ENCODE data around the gene ATP2A3.

Gene ATP2A3

DNA sequence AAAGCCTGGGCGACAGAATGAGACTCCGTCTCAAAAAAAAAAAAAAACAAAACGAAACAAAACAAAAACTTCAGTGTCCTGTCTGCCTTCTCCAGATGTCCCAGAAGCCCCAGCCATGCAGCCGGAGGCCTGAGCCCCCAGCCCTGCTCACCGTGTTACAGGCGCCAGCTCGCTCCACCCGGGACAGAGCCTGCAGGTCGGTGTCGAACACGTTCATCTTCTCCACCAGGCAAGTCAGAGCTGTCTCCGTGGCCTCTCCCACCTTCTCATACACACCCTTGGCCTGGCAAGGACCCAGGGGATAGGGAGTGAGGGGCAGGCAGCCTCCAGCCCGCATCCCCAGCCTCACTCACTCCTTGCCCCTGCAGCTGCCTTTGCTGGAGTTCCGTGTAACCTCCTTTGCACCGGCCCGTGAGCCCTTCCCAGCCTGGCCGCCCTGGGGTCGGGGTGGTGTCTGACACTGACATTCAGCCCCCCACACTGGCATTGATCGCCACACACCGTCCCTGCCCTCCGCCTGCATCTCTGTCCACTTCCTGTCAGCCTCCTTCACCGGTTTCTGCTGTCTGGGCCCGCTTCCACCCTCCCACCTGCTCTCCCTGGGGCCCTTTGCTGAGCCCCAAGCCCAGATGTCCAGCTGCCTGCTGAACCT lies 20.9 kb downstream of the ATP2A3 start:
- Histone ChIP-seq H3K27ac (ENCODE audit: low read length) (no peak overlapping the region), H3K9ac (ENCODE audit: low read length in 2 of 2) (no peak overlapping the region), H3K4me1 (ENCODE audit: control insufficient read depth, insufficient read depth, low read length) (peaks cover 11% of the 10 kb centered on the region), H3K27me3 (ENCODE audit: control insufficient read depth in 1 of 2, insufficient read depth in 2 of 2, low read length in 2 of 2) (no peaks in the 10 kb centered on the region), H3K36me3 (ENCODE audit: control insufficient read depth in 2 of 2, insufficient read depth in 2 of 2, low read length in 2 of 2) (no peaks in the 10 kb centered on the region), H3K9me3 (ENCODE audit: control insufficient read depth in 2 of 2, low read length in 2 of 2) (no peaks in the 10 kb centered on the region), H3K4me3 (ENCODE audit: low read length in 2 of 2) (no peak overlapping the region)

DNA sequence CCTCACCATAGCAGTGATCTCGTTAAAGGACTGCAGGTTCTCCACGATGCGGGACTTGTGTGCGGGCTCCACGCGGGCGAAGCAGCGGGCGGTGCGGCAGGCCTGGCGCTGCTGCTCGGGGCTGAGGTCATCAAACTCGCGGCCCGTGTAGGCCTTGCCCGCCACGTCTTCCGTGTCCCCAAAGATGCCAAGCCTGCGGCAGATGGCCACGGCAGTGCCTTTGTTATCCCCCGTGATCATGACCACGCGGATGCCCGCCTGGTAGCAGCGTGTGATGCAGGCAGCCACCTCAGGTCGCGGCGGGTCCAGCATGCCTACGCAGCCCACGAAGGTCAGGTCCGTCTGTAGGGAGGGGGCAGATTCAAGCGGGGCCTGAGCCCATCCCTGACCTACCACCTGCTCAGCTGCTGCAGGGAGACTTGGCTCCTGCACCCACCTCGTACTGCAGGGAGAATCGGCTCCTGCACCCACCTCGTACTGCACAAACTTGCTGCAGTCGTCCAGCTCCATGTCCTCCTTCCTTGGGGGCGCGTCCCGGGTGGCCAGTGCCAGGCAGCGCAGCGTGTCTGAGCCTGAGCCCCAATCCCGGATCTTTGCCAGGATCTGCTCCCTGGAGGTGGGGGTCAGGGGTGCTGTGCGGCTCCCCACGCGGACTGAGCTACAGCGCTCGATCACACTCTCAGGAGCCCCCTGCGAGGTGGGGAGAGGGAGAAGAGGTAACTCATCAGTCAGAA lies 23.1 kb downstream of the ATP2A3 start:
- Histone ChIP-seq H3K4me3 (ENCODE audit: low read length in 2 of 2) (no peak overlapping the region), H3K36me3 (ENCODE audit: control insufficient read depth in 2 of 2, insufficient read depth in 2 of 2, low read length in 2 of 2) (peaks cover 4 to 6% of the 10 kb centered on the region in 2 donors), H3K4me1 (ENCODE audit: control insufficient read depth, insufficient read depth, low read length) (peaks cover 11% of the 10 kb centered on the region), H3K9me3 (ENCODE audit: control insufficient read depth in 2 of 2, low read length in 2 of 2) (no peaks in the 10 kb centered on the region), H3K9ac (ENCODE audit: low read length in 2 of 2) (no peak overlapping the region), H3K27ac (ENCODE audit: low read length) (no peak overlapping the region), H3K27me3 (ENCODE audit: control insufficient read depth in 1 of 2, insufficient read depth in 2 of 2, low read length in 2 of 2) (no peaks in the 10 kb centered on the region)

DNA sequence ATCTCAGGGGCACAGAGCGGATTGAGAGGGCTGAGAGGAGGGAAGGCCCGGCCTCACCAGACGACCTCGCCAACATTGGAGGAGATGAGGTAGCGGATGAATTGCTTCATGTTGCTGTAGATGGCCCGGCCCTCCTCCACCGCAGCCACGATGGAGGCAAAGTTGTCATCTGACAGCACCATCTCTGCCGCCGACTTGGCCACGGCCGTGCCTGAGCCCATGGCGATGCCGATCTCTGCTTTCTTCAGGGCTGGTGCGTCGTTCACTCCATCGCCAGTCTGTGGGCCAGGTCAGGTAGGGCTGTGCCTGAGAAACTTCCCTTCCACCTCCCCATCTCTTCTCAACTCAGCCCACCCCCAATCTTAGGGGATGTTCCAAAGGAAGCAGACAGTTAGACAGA lies 26.9 kb downstream of the ATP2A3 start:
- H3K36me3 ChIP-seq (ENCODE audit: control insufficient read depth in 2 of 2, insufficient read depth in 2 of 2, low read length in 2 of 2): peaks cover 4 to 6% of the 10 kb centered on the region in 2 donors
- H3K9me3 ChIP-seq (ENCODE audit: control insufficient read depth in 2 of 2, low read length in 2 of 2): no peaks in the 10 kb centered on the region

DNA sequence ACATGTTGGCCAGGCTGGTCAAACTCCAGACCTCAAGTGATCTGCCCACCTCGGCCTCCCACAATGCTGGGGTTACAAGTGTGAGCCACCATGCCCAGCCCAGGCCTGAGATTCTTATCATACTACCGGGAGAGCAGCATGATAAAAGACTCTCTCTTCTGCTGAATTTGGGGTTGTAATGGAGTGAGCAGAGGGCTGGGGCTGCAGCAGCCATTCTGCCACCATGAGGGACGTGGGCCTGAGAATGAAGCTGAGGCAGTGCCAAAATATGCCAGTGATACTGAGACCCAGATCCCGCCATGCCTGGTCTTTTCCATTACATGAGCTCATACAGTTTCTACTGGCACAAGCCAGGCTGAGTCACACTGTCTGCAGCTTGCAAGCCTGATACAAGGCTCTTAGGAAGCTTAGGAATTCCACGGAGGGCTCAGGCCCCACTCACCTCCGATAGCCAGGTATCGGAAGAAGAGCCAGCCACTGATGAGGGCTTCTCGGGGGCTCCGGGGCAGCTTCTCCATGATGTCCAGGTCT lies 28.3 kb downstream of the ATP2A3 start:
- Histone ChIP-seq H3K4me1 (ENCODE audit: control insufficient read depth, insufficient read depth, low read length) (peaks cover 3% of the 10 kb centered on the region), H3K9ac (ENCODE audit: low read length in 2 of 2) (no peak overlapping the region), H3K27ac (ENCODE audit: low read length) (no peak overlapping the region), H3K4me3 (ENCODE audit: low read length in 2 of 2) (no peak overlapping the region), H3K9me3 (ENCODE audit: control insufficient read depth in 2 of 2, low read length in 2 of 2) (no peaks in the 10 kb centered on the region), H3K27me3 (ENCODE audit: control insufficient read depth in 1 of 2, insufficient read depth in 2 of 2, low read length in 2 of 2) (no peaks in the 10 kb centered on the region), H3K36me3 (ENCODE audit: control insufficient read depth in 2 of 2, insufficient read depth in 2 of 2, low read length in 2 of 2) (peaks cover 4 to 6% of the 10 kb centered on the region in 2 donors)

More for the DNA sequence above, 26.9 kb downstream of the ATP2A3 start:
- H3K9ac ChIP-seq (ENCODE audit: low read length in 2 of 2): no peak overlapping the region
- H3K4me1 ChIP-seq (ENCODE audit: control insufficient read depth, insufficient read depth, low read length): peaks cover 3% of the 10 kb centered on the region
- H3K27me3 ChIP-seq (ENCODE audit: control insufficient read depth in 1 of 2, insufficient read depth in 2 of 2, low read length in 2 of 2): no peaks in the 10 kb centered on the region
- H3K27ac ChIP-seq (ENCODE audit: low read length): no peak overlapping the region
- no peak overlapping the region for H3K4me3 ChIP-seq (ENCODE audit: low read length in 2 of 2)

DNA sequence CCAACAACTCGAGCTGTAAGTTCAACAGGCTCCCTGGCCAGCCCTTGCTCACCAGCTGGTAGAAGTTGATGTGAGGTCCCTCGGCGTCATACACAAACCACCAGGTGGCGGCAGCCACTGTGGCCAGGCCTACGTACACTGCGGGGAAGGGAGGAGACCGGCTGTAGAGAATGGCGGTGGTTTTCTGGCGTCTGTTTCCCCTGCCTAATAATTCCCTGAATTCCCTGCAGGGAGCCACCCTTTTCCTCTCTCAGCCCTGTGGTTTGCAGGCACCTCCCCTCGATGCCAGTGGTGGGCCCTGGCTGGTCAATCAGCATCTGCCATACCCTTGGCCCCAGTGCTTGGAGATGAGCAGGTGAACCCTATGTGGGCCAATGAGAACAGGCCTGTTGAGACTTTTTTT lies 29.1 kb downstream of the ATP2A3 start:
- Histone ChIP-seq H3K36me3 (ENCODE audit: control insufficient read depth in 2 of 2, insufficient read depth in 2 of 2, low read length in 2 of 2) (peaks cover 4 to 6% of the 10 kb centered on the region in 2 donors), H3K9me3 (ENCODE audit: control insufficient read depth in 2 of 2, low read length in 2 of 2) (no peaks in the 10 kb centered on the region), H3K9ac (ENCODE audit: low read length in 2 of 2) (no peak overlapping the region), H3K4me1 (ENCODE audit: control insufficient read depth, insufficient read depth, low read length) (peaks cover 3% of the 10 kb centered on the region), H3K4me3 (ENCODE audit: low read length in 2 of 2) (no peak overlapping the region), H3K27ac (ENCODE audit: low read length) (no peak overlapping the region), H3K27me3 (ENCODE audit: control insufficient read depth in 1 of 2, insufficient read depth in 2 of 2, low read length in 2 of 2) (no peaks in the 10 kb centered on the region)

DNA sequence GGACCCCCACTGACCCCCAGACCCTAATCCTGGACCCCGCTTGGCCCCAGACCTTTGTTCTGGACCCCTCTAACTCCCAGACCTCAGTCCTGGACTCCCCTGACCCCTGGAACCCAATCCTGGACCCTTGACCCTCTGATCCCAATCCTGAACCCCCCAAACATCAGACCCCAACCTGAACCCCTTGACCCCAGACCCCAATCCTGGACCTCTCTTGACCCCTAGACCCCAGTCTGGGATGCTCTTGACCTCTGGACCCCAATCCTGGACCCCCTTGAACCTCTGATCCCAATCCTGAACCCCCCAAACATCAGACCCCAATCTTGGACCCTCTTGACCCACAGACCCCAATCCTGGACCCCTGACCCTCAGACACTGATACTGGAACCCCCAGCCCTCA lies 34.5 kb downstream of the ATP2A3 start:
- Histone ChIP-seq H3K27me3 (ENCODE audit: control insufficient read depth in 1 of 2, insufficient read depth in 2 of 2, low read length in 2 of 2) (no peaks in the 10 kb centered on the region), H3K4me1 (ENCODE audit: control insufficient read depth, insufficient read depth, low read length) (peaks cover 2% of the 10 kb centered on the region), H3K4me3 (ENCODE audit: low read length in 2 of 2) (no peak overlapping the region), H3K9me3 (ENCODE audit: control insufficient read depth in 2 of 2, low read length in 2 of 2) (no peaks in the 10 kb centered on the region), H3K27ac (ENCODE audit: low read length) (no peak overlapping the region), H3K36me3 (ENCODE audit: control insufficient read depth in 2 of 2, insufficient read depth in 2 of 2, low read length in 2 of 2) (peaks cover 0 to 2% of the 10 kb centered on the region in 2 donors), H3K9ac (ENCODE audit: low read length in 2 of 2) (no peak overlapping the region)

DNA sequence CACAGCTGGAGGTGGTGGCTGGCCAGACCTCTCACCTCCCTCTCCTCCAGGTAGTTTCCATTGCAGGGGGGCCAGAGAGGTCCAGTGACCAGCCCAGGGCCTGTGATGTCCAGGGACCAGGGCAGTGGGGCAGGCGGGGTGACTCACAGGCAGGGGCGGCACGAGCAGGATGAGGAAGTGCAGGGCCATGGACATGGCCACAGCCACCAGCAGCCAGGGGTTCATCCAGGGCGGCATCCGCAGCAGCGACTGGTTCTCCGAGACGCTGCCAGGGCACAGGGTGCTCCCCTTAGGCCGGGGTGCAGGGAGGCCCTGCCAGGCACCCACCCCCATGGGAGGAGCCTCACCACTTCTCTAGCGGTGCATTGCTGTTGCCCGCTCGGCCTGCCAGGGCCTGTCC lies 35.1 kb downstream of the ATP2A3 start:
- no peak overlapping the region for H3K4me3 ChIP-seq (ENCODE audit: low read length in 2 of 2)
- no peak overlapping the region for H3K27ac ChIP-seq (ENCODE audit: low read length)
- no peak overlapping the region for H3K9ac ChIP-seq (ENCODE audit: low read length in 2 of 2)
- H3K36me3 ChIP-seq (ENCODE audit: control insufficient read depth in 2 of 2, insufficient read depth in 2 of 2, low read length in 2 of 2): peaks cover 0 to 2% of the 10 kb centered on the region in 2 donors
- H3K9me3 ChIP-seq (ENCODE audit: control insufficient read depth in 2 of 2, low read length in 2 of 2): no peaks in the 10 kb centered on the region
- peaks cover 2% of the 10 kb centered on the region for H3K4me1 ChIP-seq (ENCODE audit: control insufficient read depth, insufficient read depth, low read length)
- no peaks in the 10 kb centered on the region for H3K27me3 ChIP-seq (ENCODE audit: control insufficient read depth in 1 of 2, insufficient read depth in 2 of 2, low read length in 2 of 2)

DNA sequence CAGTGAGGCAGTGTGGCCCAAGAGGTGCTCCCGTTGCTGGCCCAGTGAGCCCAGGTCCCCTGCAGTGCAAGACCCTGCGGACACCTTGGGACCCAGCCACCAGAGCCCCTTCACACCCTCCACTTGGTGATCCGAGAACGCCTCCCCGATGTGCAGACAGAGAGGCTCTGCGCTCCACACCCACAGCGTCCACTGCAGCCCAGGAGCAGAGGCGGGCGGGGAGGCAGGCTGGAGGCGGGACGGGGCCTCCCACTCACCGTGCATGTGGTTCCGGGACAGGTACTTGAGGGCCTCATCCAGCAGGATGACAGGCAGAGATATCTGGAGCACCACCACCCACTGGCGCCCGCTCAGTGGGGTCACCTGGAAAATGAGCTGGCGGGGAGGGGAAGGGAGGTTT lies 35.8 kb downstream of the ATP2A3 start:
- Histone ChIP-seq H3K27me3 (ENCODE audit: control insufficient read depth in 1 of 2, insufficient read depth in 2 of 2, low read length in 2 of 2) (no peaks in the 10 kb centered on the region), H3K4me3 (ENCODE audit: low read length in 2 of 2) (no peak overlapping the region), H3K4me1 (ENCODE audit: control insufficient read depth, insufficient read depth, low read length) (peaks cover 3% of the 10 kb centered on the region), H3K36me3 (ENCODE audit: control insufficient read depth in 2 of 2, insufficient read depth in 2 of 2, low read length in 2 of 2) (peaks cover 0 to 2% of the 10 kb centered on the region in 2 donors), H3K9ac (ENCODE audit: low read length in 2 of 2) (no peak overlapping the region), H3K27ac (ENCODE audit: low read length) (no peak overlapping the region), H3K9me3 (ENCODE audit: control insufficient read depth in 2 of 2, low read length in 2 of 2) (no peaks in the 10 kb centered on the region)

DNA sequence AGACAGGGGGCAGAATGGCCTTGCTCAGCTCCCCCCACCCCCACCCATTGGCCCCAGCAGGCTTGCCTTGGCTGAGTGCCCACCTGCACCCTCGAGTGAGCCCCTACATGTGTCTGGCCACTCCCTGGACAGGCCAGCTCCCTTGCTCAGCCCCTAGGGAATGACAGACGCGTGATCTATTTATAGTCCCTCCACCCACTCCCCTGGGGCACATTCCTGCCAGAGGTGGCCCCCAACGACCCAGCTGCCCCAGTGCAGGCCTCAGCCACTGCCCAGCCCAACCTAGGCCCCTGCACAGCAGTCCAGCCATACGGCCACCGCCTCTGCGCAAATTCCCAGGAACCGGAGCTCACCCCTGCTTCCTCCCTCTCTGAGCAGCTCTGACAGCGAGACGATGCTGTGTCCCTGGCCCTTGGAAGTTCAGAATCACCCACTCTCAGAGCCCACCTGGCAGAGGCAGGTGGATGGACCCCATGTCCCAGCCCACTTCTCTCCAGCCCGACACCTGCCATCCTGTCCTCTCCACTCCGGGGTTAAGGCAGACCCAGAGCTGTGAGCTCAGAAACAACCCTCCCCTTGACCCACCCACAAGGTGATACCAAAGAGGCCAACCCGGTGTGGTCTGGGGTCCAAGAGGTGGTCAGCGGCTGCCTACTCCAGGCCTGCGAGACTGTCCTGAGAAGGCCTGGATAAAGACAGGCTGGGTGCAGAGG lies 36.5 kb downstream of the ATP2A3 start:
- no peak overlapping the region for H3K4me3 ChIP-seq (ENCODE audit: low read length in 2 of 2)
- H3K36me3 ChIP-seq (ENCODE audit: control insufficient read depth in 2 of 2, insufficient read depth in 2 of 2, low read length in 2 of 2): peaks cover 0 to 2% of the 10 kb centered on the region in 2 donors
- no peak overlapping the region for H3K27ac ChIP-seq (ENCODE audit: low read length)
- H3K9me3 ChIP-seq (ENCODE audit: control insufficient read depth in 2 of 2, low read length in 2 of 2): no peaks in the 10 kb centered on the region
- peaks cover 3% of the 10 kb centered on the region for H3K4me1 ChIP-seq (ENCODE audit: control insufficient read depth, insufficient read depth, low read length)
- no peak overlapping the region for H3K9ac ChIP-seq (ENCODE audit: low read length in 2 of 2)
- H3K27me3 ChIP-seq (ENCODE audit: control insufficient read depth in 1 of 2, insufficient read depth in 2 of 2, low read length in 2 of 2): no peaks in the 10 kb centered on the region

DNA sequence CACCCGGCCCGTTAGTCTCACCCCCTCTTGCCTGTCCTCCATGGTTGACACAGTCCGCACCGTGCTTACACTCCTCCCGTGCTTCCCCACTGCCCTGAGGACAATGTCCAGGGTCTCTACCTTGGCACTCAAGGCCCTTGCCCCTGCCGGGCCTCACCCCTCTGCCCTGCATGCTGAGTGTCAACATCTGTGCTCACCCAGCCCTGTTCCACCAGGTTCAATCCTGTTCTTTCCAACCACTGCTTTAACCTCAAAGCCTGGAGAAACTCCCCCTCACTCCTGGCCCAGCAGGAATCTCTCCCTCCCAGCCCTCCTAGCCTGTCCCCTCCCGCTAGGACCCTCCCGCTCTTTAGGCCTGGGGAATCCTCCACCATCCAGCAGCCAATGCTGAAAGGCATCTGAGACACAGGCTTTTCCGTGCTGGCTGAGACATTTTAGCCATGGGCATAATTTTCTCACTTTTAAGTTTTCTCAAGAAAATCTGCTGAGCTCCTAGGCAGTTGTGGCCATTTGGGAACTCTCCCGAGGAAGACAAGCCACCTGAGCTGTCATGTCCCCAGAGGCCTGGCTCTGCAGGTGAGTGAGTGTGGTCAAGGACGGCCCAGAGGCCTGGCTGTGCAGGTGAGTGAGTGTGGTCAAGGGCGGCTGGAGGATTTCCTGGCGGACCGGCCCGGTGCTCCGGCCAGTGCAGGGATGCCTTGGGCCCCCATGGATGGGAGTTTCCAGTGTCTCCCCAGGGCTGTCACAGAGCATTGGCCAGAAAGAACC lies 37.2 kb downstream of the ATP2A3 start:
- peaks cover 3% of the 10 kb centered on the region for H3K4me1 ChIP-seq (ENCODE audit: control insufficient read depth, insufficient read depth, low read length)
- H3K4me3 ChIP-seq (ENCODE audit: low read length in 2 of 2): no peak overlapping the region
- peak overlapping the region in 1 of 2 donors; percentile 21 for H3K9ac ChIP-seq (ENCODE audit: low read length in 2 of 2)
- H3K9me3 ChIP-seq (ENCODE audit: control insufficient read depth in 2 of 2, low read length in 2 of 2): no peaks in the 10 kb centered on the region
- peaks cover 0 to 2% of the 10 kb centered on the region in 2 donors for H3K36me3 ChIP-seq (ENCODE audit: control insufficient read depth in 2 of 2, insufficient read depth in 2 of 2, low read length in 2 of 2)
- no peaks in the 10 kb centered on the region for H3K27me3 ChIP-seq (ENCODE audit: control insufficient read depth in 1 of 2, insufficient read depth in 2 of 2, low read length in 2 of 2)
- no peak overlapping the region for H3K27ac ChIP-seq (ENCODE audit: low read length)
